GM18505 (cell line): Measurements from ENCODE around the gene SLC16A4.
"Not testable (repeated sequence)": the region's sequence is repeated elsewhere in the genome, so short reads cannot be mapped to it uniquely, and the experiment has no call there.

Experiments used
- ATAC-seq: cut with Tn5 transposase; IDR thresholded peaks from one replicate; pipeline ENCODE4 v1.9.1; 2021; ENCODE audit not compliant: unreplicated experiment
- POLR2A ChIP-seq: IDR thresholded peaks from 4 replicates; pipeline ENCODE4 v1.6.1; 2011; ENCODE audit warnings: borderline replicate concordance; ENCODE audit not compliant: insufficient read depth, insufficient read length; ENCODE audit errors: extremely low read depth

Gene SLC16A4

DNA sequence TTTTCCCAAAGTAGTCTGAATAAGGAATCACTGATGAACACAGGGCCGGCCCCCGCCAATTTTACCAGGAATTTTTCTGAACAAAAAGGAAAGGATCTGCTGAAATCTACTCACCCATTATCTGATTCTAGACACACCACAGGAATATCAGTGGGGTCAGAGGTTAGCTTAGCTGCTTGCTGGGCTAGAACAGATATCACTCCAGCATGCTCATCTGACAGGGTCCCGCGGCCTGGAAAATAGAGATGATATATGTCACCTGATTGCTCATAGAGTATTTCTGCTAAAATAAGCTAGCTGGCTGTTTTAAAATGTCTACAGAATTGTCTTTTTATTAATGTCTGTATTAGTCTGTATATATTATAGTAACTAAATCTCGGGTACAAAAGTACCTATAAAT is 13.0 kb upstream of the SLC16A4 start:
- no peak for TF ChIP-seq POLR2A
- no peak for ATAC-seq

DNA sequence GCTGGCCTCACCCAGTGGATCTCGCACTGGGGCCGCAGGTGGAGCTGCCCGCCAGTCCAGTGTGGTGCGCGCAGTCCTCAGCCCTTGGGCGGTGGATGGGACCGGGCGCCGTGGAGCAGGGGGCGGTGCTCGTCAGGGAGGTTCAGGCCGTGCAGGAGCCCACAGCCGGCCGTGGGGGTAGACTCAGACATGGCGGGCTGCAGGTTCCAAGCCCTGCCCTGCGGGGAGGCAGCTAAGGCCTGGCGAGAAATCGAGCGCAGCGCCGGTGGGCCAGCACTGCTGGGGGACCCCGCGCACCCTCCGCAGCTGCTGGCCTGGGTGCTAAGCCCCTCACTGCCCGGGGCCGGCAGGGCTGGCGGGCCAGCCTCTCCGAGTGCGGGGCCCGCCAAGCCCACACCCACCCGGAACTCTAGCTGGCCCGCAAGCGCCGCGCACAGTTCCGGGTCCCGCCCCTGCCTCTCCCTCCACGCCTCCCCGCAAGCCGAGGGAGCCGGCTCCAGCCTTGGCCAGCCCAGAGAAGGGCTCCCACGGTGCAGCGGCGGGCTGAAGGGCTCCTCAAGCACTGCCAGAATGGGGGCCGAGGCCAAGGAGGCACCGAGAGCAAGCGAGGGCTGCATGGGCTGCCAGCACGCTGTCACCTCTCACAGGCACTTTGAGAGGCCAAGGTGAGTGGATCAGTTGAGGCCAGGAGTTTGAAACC is 5.6 kb upstream of the SLC16A4 start:
- ATAC-seq, result not testable (repeated sequence)

DNA sequence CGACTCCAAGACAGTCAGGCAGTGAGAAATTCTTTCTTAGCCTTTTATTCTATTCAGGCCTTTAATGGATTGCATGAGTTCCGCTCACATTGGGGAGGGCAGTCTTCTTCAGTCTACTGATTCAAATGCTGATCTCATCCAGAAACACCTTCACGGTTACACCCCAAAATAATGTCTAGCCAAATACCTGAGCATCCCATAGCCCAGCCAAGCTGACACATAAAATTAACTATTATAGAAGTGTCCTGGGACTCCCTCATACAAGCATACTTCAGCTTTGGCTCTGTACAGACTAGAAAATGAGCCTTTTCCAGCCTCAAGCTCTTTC is 3.6 kb upstream of the SLC16A4 start:
- TF ChIP-seq POLR2A, result no peak
- ATAC-seq, result no peak

DNA sequence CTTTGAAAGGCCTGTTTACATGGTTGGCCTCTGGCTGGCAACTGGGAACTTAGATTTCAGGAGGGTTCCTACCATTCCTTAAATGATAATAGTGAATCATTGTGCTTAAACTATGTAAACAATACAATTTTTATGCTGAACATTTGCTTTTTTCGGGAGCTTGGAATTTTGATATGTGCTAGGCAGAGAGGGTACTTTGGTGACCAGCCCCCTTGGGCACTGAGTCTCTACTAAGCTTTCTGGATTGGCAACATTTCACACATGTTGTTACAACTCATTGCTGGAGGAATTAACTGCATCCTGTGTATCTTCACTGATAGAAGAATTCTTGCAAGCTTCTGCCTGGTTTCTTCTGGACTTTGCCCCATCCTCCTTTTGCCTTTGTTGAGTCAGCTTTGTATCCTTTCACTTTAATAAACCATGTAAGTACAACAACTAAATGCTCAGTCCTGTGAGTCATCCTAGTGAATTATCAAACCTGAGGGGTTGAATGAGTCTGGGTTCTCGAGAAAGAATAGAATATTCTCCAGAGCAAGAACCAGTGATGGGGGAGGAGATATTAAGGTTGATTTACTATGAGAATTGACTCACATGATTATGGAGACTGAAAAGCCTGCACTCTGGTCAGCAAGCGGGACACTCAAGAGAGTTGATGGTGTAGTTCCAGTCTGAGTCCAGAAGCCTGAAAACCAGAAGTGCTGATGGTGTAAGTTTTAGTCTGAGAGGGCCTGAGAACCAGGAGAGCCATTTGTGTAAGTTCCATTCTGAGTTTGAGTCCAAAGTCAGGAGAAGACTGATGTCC is 3.1 kb upstream of the SLC16A4 start:
- no peak for ATAC-seq
- no peak for TF ChIP-seq POLR2A

DNA sequence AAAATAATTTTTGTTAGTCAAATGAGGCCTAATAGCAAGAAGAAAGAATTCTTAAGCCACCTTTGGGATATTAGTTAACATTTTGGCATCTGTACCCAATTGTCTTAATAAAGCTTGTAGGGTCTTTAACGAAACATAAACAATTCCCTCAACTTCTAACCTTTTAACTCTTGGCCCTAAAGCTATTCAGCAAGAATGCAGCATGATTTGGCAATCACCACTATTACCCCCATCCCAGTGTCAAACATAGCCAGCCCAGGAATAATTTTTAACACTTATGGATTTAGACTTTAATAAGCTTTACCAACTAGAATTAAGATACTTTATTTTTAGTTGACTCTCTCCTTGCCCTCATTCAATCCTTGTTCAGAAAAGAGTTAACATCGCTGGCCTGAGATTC is 2.5 kb upstream of the SLC16A4 start:
- TF ChIP-seq POLR2A, result no peak

DNA sequence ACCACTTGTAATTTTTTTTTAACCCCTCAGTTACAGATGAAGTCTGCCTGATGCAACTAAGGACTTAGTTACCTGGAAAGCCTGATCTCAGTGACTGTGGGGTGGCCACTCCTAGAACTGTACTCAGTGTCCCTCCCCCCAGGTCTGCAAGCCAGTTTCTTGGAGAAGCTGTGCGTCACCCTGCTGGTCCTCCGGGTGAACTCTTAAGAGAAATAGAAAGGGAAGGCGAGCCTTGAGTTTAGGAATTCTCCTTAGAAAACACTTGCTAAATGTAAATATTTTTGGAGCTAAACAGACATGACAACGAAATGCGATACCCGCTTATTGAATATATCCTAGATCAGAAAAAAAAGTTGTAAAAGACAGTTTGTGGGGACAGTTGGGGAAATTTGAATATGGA is 730 bp downstream of the SLC16A4 start:
- TF ChIP-seq POLR2A, result no peak
- ATAC-seq, result no peak

More for the DNA sequence above, 2.5 kb upstream of the SLC16A4 start:
- ATAC-seq, result no peak

DNA sequence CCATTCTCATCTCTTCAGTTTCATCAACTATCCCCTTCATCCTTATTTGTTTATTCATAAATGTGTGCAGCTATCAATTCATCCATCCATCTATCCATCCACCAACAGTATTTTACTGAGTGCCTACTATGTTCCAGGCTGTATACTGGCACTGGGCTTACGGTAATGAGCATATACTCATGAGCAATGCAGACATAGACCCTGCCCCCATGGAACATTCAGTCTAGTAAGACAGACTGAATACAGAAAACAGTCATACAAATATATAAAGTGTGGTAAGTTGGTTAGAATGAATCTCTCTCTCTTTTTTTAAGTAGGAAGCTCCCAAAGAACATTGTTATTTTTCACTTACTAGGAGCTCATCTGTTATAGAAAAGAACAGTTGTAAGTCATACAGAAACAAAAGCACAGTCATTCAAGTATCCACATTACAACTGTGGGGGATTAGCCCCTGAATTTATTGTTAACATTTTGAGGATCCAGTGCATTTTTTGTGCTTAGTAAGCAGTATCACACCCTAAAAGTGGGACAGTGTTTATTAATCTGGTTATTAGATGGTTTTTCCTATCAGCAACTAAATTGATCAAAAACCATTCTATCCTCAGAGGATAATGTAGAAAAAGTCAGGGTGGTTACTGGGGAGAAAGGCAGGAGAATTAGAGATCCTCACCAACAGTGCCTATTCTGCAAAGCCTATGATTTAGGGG is 3.6 kb downstream of the SLC16A4 start:
- ATAC-seq, result no peak
- no peak for TF ChIP-seq POLR2A

DNA sequence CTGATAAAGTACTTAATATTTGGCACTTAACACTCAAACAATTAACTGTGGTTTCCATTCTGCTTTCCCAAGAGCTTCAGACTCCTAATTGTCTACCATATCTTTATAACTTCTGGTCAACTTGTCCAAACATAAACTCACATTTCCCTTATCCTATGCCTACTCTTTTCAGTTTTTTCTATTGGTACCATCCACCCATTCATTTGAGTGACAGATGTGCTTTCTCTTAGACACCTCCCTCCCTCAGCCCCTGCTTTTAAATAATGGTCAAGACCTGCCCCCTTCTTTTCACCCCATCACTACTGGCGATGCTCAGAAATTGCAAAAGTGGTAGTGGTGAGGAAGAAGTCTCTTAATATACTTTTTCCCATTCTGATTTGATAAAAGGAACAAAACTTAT is 5.5 kb downstream of the SLC16A4 start:
- ATAC-seq, result no peak
- no peak for TF ChIP-seq POLR2A

DNA sequence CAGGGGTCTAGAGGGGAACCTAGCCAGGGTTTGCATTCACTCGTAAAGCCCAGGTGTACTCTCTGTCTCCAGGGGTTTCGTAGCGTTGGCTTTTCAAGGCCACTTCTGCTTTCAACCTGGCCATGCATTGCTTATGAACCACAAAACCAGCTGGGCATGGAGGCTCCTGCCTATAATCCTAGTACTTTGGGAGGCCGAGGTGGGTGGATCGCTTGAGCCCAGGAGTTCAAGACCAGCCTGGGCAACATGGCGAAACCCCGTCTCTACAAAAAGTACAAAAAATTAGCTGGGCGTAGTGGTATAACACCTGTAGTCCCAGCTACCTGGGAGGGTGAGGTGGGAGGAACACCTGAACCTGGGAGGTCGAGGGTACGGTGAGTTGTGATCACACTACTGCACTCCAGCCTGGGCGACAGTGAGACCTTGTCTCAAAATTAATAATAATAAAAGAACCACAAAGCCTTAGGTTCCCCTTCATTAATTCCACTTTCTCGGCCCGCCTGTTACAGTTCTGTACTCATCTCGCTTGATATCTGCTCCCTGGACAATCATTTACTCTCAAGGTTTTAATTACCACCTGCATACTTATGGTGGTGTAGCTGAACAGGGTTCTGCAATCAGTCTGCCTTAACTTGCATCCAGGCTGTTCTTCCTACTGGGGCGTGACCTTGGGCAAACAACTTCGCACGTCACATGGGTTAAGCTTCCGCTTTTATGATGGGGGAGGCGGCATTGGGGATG is 6.1 kb downstream of the SLC16A4 start:
- peak; percentile 58 for ATAC-seq
- TF ChIP-seq POLR2A, result peak; percentile 32

DNA sequence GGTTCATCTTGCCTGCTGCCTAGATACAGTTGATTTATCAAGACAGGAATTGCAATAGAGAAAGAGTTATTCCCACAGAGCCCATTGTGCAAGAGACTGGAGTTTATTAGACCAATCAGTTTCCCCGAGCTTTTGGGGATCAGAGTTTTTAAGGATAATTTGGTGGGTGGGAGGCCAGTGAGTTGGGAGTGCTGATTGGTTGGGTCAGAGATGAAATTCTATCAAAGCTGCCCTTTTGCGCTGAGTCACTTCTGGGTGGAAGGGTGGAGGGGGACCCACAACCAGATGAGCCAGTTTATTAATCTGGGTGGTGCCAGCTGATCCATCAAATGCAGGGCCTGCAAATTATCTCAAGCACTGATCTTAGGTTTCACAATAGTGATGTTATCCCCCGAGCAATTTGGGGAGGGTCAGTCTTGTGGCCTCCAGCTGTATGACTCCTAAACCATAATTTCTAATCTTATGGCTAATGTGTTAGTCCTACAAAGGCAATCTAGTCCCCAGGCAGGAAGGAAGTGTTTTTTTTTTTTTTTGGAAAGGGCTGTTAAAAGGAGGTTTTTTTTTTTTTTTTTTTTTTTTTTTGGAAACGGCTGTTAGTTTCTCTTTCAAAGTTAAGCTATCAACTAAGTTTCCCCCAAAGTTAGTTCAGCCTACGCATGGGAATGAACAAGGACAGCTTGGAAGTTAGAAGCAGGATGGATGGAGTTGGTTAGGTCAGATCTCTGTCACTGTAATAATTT is 7.4 kb downstream of the SLC16A4 start:
- ATAC-seq, result no peak

DNA sequence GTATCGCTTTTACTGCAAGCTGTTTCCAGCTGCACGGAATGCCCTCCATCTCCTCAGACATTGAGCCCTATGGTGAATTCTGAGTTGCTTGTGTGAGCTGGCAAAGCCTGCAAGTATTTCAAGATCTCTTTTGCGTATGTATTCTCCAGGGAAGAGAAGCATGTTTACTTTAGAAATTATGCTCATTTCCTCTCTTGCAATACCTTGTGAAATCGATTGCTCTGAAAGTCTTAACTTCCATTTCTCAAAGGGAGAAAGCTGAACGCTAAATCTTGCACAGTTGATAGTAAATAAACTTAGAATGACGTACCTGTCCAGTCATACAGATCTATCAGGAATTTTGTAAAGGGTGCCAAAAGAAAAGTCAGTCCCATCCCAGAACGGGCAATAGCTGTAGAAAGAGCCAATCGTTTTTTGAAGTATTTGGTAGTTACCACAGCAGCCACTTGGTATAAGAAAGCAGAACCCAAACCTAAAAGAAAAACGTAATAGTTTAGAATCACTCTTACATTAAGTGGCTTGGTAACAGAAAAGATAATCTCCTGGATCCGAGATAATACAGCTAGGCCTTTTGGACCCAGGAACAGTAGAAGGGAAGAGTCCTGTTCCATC is 10.0 kb downstream of the SLC16A4 start:
- ATAC-seq, result no peak
- TF ChIP-seq POLR2A, result no peak

More for the DNA sequence above, 7.4 kb downstream of the SLC16A4 start:
- TF ChIP-seq POLR2A, result no peak

DNA sequence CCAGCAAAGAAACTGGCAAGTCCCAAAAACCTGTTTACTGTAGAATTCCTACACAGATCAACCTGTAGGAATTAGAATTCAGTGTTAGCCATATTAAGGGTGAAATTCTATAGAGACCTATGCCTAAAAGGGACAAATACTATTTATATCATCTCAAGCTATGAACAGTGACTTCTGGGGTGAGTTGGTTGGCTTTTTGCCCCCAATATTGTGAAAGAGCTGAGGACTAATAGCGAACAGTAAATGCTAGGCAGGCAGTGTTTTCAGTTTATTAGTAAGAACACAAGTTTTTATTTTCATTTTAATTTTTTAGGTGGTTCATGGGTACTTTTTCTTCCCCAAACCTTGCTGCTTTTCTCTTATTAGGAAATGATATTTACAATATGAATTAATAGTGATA is 15.3 kb downstream of the SLC16A4 start:
- no peak for TF ChIP-seq POLR2A
- ATAC-seq, result no peak

DNA sequence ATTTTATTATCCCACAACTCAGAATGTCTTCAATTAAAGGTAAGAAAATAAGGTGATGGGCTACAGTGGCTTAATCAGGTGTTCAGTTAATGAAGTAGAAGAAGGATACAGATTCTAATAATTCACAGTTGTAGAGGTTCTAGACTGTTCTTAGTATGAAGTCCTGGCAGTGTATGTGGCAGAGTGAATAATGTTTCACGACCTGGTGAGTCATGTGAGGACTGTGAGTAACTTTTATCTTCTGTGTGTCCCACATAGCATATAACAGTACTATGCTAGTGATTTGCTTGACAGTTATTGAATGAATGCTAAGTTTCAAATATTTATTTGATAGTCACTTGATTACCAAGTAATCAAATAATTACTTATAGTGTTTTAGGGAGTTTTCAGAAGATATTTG is 20.0 kb downstream of the SLC16A4 start:
- no peak for ATAC-seq
- no peak for TF ChIP-seq POLR2A

DNA sequence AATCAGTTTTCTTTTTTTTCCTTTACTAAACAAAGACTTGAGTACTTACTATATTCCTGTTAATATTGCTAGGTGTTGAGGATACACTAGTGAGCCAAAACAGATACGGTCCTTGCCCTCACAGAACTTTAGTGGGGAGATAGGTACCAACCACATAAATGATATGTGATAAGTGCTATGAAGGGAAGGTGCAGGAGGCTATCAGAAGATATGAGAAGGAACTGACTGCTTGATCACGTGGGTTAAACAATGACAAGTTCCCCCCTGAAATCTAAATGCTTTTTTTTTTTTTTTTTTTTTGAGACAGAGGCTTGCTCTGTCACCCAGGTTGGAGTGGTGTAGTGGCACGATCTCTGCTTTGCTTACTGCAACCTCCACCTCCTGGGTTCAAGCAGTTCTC is 26.6 kb downstream of the SLC16A4 start:
- no peak for TF ChIP-seq POLR2A
- ATAC-seq, result no peak
